SK-N-SH treated with all-trans-retinoic acid at 6 μM for 48 hours (cell line): ENCODE measurements around the gene DPEP1.

Experiments
- ATAC-seq: fragments of 200-7000 bp; cut with Tn5 transposase; 3 replicates; pipeline ENCODE4 v1.9.1; 2020; ENCODE audit warnings: mild to moderate bottlenecking, moderate library complexity
- CSDC2 ChIP-seq: fragments of 250-450 bp; sonication (Bioruptor Pico); IDR thresholded peaks from 2 replicates; pipeline ENCODE4 v1.5.0; 2020; ENCODE audit warnings: mild to moderate bottlenecking, moderate library complexity
- GLIS3 ChIP-seq: fragments of 250-450 bp; sonication (Bioruptor Pico); IDR thresholded peaks from 2 replicates; pipeline ENCODE4 v1.5.0; 2020; ENCODE audit warnings: mild to moderate bottlenecking, moderate library complexity
- ISL1 ChIP-seq: fragments of 250-450 bp; sonication (Bioruptor Pico); IDR thresholded peaks from 2 replicates; pipeline ENCODE4 v2.1.2; 2022; ENCODE audit warnings: mild to moderate bottlenecking, moderate library complexity
- OSR1 ChIP-seq: fragments of 250-450 bp; sonication (Bioruptor Pico); IDR thresholded peaks from 2 replicates; pipeline ENCODE4 v1.8.0; 2022; ENCODE audit warnings: moderate library complexity, mild to moderate bottlenecking, inconsistent platforms
- PATZ1 ChIP-seq: fragments of 250-450 bp; sonication (Bioruptor Pico); IDR thresholded peaks from 2 replicates; pipeline ENCODE4 v1.8.0; 2020; ENCODE audit warnings: mild to moderate bottlenecking, moderate library complexity, borderline replicate concordance
- PPARA ChIP-seq: fragments of 250-450 bp; sonication (Bioruptor Pico); IDR thresholded peaks from 2 replicates; pipeline ENCODE4 v1.5.0; 2020; ENCODE audit warnings: mild to moderate bottlenecking, borderline replicate concordance
- RARB ChIP-seq: fragments of 250-450 bp; sonication (Bioruptor Pico); IDR thresholded peaks from 2 replicates; pipeline ENCODE4 v1.8.0; 2021; ENCODE audit warnings: mild to moderate bottlenecking, moderate library complexity
- SNAI2 ChIP-seq: fragments of 250-450 bp; sonication (Bioruptor Pico); IDR thresholded peaks from 2 replicates; pipeline ENCODE4 v1.5.0; 2020; ENCODE audit warnings: mild to moderate bottlenecking, moderate library complexity
- TCF4 ChIP-seq: fragments of 250-450 bp; sonication (Bioruptor Pico); IDR thresholded peaks from 2 replicates; pipeline ENCODE4 v1.8.0; 2021; ENCODE audit warnings: mild to moderate bottlenecking, moderate library complexity, borderline replicate concordance
- TOX ChIP-seq: fragments of 250-450 bp; sonication (Bioruptor Pico); IDR thresholded peaks from 2 replicates; pipeline ENCODE4 v1.8.0; 2021; ENCODE audit warnings: mild to moderate bottlenecking, moderate library complexity, borderline replicate concordance
- TSHZ2 ChIP-seq: fragments of 250-450 bp; sonication (Bioruptor Pico); IDR thresholded peaks from 2 replicates; pipeline ENCODE4 v1.5.0; 2020; ENCODE audit warnings: mild to moderate bottlenecking, moderate library complexity
- ZC3H10 ChIP-seq: fragments of 250-450 bp; sonication (Bioruptor Pico); IDR thresholded peaks from 2 replicates; pipeline ENCODE4 v1.5.1; 2021; ENCODE audit warnings: mild to moderate bottlenecking, moderate library complexity
- ZFP3 ChIP-seq: fragments of 250-450 bp; sonication (Bioruptor Pico); IDR thresholded peaks from 2 replicates; pipeline ENCODE4 v1.5.0; 2020; ENCODE audit warnings: mild to moderate bottlenecking, moderate library complexity
- ZFP30 ChIP-seq: fragments of 450-650 bp; formaldehyde crosslinking; IDR thresholded peaks from 2 replicates; pipeline ENCODE4 v1.5.0; 2022; ENCODE audit warnings: mild to moderate bottlenecking, moderate library complexity
- ZNF565 ChIP-seq: fragments of 450-650 bp; formaldehyde crosslinking; conservative IDR thresholded peaks from 2 replicates; pipeline ENCODE4 v1.5.0; 2020; ENCODE audit warnings: low read depth, mild to moderate bottlenecking, moderate library complexity
- ZNF70 ChIP-seq: fragments of 450-650 bp; formaldehyde crosslinking; IDR thresholded peaks from 2 replicates; pipeline ENCODE4 v1.5.0; 2020; ENCODE audit warnings: mild to moderate bottlenecking, moderate library complexity
- TF ChIP-seq, protein P1 (sequence below): fragments of 250-450 bp; sonication (Bioruptor Pico); IDR thresholded peaks from 2 replicates; pipeline ENCODE4 v1.5.1; 2021; ENCODE audit warnings: mild to moderate bottlenecking, moderate library complexity
- TF ChIP-seq, protein P2 (sequence below): fragments of 250-450 bp; sonication (Bioruptor Pico); IDR thresholded peaks from 2 replicates; pipeline ENCODE4 v1.5.1; 2020; ENCODE audit warnings: low read depth, mild to moderate bottlenecking, moderate library complexity

Gene DPEP1

GRCh38 chr16:89588413-89589109 is 24.9 kb upstream of the DPEP1 start:
- TF ChIP-seq ZNF70, result no peak
- no peak for TF ChIP-seq TCF4 (CRISPR knock-in tag)
- no peak for TF ChIP-seq CSDC2 (CRISPR knock-in tag)
- no peak for TF ChIP-seq ZC3H10 (CRISPR knock-in tag)
- TF ChIP-seq GLIS3 (CRISPR knock-in tag), result no peak
- TF ChIP-seq ZNF565 (CRISPR knock-in tag), result no peak
- TF ChIP-seq ZFP3, result no peak
- no peak for TF ChIP-seq SNAI2
- TF ChIP-seq, protein P1, sequence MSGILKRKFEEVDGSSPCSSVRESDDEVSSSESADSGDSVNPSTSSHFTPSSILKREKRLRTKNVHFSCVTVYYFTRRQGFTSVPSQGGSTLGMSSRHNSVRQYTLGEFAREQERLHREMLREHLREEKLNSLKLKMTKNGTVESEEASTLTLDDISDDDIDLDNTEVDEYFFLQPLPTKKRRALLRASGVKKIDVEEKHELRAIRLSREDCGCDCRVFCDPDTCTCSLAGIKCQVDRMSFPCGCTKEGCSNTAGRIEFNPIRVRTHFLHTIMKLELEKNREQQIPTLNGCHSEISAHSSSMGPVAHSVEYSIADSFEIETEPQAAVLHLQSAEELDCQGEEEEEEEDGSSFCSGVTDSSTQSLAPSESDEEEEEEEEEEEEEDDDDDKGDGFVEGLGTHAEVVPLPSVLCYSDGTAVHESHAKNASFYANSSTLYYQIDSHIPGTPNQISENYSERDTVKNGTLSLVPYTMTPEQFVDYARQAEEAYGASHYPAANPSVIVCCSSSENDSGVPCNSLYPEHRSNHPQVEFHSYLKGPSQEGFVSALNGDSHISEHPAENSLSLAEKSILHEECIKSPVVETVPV (CRISPR knock-in tag), result no peak
- TF ChIP-seq TSHZ2 (CRISPR knock-in tag), result no peak
- no peak for TF ChIP-seq PATZ1 (CRISPR knock-in tag)

DNA sequence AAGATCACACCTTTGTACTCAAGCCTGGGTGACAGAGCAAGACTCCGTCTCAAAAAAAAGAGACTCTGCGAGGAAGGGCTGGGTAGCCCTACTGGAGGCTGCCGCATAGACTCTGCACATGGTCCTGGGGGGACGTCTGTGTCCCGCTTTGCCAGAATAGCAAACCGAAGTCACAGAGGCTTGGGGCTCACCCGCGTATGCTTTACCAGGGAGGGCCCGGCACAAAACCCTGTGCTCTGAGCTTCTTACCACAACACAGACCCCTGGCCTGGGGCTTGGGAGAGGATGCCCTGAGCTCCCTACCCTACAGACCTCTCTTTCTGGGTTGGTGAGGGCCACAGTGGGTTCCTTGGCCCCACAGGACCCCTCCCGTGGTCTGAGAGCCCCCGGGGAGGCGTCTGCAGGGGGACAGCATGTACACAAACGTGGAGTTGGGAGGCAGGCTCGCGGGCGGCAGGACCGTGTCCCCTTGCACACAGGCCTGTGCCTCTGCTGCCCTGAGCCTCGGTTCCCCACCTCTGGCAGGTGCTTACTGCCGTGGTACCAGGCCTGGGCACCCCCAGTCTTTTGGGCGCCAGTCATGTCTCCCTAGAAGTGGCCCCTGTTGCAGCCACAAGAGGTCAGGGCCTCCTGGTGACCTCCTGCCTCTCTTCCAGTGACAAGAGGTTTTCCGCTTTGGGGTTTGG is 24.1 kb upstream of the DPEP1 start:
- TF ChIP-seq ISL1 (CRISPR knock-in tag) (no peak), TSHZ2 (CRISPR knock-in tag) (no peak), OSR1 (CRISPR knock-in tag) (no peak), ZNF565 (CRISPR knock-in tag) (no peak), ZC3H10 (CRISPR knock-in tag) (no peak), TCF4 (CRISPR knock-in tag) (no peak), SNAI2 (no peak), PATZ1 (CRISPR knock-in tag) (no peak), CSDC2 (CRISPR knock-in tag) (no peak), ZFP30 (CRISPR knock-in tag) (no peak), ZFP3 (no peak), PPARA (no peak), ZNF70 (no peak), TOX (CRISPR knock-in tag) (no peak), RARB (no peak)
- TF ChIP-seq, protein P2, sequence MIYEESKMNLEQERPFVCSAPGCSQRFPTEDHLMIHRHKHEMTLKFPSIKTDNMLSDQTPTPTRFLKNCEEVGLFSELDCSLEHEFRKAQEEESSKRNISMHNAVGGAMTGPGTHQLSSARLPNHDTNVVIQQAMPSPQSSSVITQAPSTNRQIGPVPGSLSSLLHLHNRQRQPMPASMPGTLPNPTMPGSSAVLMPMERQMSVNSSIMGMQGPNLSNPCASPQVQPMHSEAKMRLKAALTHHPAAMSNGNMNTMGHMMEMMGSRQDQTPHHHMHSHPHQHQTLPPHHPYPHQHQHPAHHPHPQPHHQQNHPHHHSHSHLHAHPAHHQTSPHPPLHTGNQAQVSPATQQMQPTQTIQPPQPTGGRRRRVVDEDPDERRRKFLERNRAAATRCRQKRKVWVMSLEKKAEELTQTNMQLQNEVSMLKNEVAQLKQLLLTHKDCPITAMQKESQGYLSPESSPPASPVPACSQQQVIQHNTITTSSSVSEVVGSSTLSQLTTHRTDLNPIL, result no peak
- ATAC-seq, result no peak

More at GRCh38 chr16:89588413-89589109, 24.9 kb upstream of the DPEP1 start:
- no peak for ATAC-seq
